H1 (cell line): ENCODE results near the gene B4GALNT3. TPM values are rescaled to one million over a fixed set of nuclear protein-coding genes. Genes with fewer than 3 reads are reported as not detected.

ENCODE experiments used
- CTCF ChIA-PET: fragments of 300-600 bp; sonication (Branson Sonifier 250); formaldehyde crosslinking; loops from one replicate; lab custom pipeline; 2021; ENCODE audit not compliant: partially characterized antibody; lab: Charles Lee
- POLR2A ChIA-PET: fragments of 300-600 bp; sonication (Branson Sonifier 250); formaldehyde crosslinking; loops from one replicate; lab custom pipeline; 2021; ENCODE audit warnings: inconsistent platforms; ENCODE audit not compliant: partially characterized antibody; lab: Charles Lee
- DNase-seq, 2 experiments: peaks; one replicate each; pipeline versions ENCODE4 v3.0.0 to v3.0.0-alpha.2; 2010 to 2022; ENCODE audit warnings: low spot score in 2 of 2, low read depth in 1 of 2, mixed read lengths in 1 of 2
- FAIRE-seq: peaks from 2 replicates; lab custom pipeline; 2011; peaks lifted over from hg19 to GRCh38; lab: Jason Lieb, UNC
- H2AFZ ChIP-seq: 2 replicates; pipeline ENCODE4 v1.8.1; 2012; ENCODE audit warnings: low read length, inconsistent platforms
- H2AK5ac ChIP-seq: 2 replicates; pipeline ENCODE4 v1.6.1; 2013; ENCODE audit warnings: low read depth, low read length
- H2BK120ac ChIP-seq: replicated peaks from 2 replicates; pipeline ENCODE3; 2013; ENCODE audit warnings: low read depth, low read length, inconsistent platforms
- H2BK12ac ChIP-seq: 2 replicates; pipeline ENCODE4 v1.6.1; 2013; ENCODE audit warnings: low read depth, low read length
- H2BK15ac ChIP-seq: 2 replicates; pipeline ENCODE4 v1.6.1; 2013; ENCODE audit warnings: low read length
- H2BK20ac ChIP-seq: 2 replicates; pipeline ENCODE4 v1.6.1; 2013; ENCODE audit warnings: low read length
- H2BK5ac ChIP-seq: 2 replicates; pipeline ENCODE4 v1.6.1; 2013; ENCODE audit warnings: low read depth, low read length
- H3K14ac ChIP-seq: 2 replicates; pipeline ENCODE4 v1.6.1; 2013; ENCODE audit warnings: inconsistent platforms; ENCODE audit not compliant: insufficient read length
- H3K18ac ChIP-seq: 2 replicates; pipeline ENCODE4 v1.6.1; 2013; ENCODE audit warnings: low read length; ENCODE audit errors: extremely low read depth
- H3K23ac ChIP-seq: 2 replicates; pipeline ENCODE4 v1.6.1; 2013; ENCODE audit warnings: inconsistent platforms; ENCODE audit not compliant: insufficient read length
- H3K23me2 ChIP-seq: 2 replicates; pipeline ENCODE4 v1.6.1; 2013; ENCODE audit warnings: low read depth, low read length
- H3K27ac ChIP-seq: 2 replicates; pipeline ENCODE4 v1.6.1; 2011; ENCODE audit warnings: low read depth, low read length, inconsistent platforms
- H3K27me3 ChIP-seq, 4 experiments: replicated peaks in 1 of 4; 1 replicate in 1 of 4; 2 replicates in 3 of 4; pipeline versions ENCODE4 v1.6.1 to v1.8.1; 2011 to 2013; ENCODE audit warnings: low read length in 3 of 4, mild to moderate bottlenecking in 3 of 4, inconsistent platforms in 2 of 4, mixed read lengths in 2 of 4, moderate library complexity in 1 of 4; ENCODE audit not compliant: control insufficient read depth in 3 of 4, insufficient read depth in 3 of 4; ENCODE audit errors: extremely low read depth in 1 of 4
- H3K36me3 ChIP-seq, 4 experiments: 2 replicates each; pipeline versions ENCODE4 v1.6.1 to v1.8.1; 2011 to 2013; ENCODE audit warnings: mild to moderate bottlenecking in 4 of 4, low read length in 3 of 4, moderate library complexity in 2 of 4, control low read depth in 1 of 4, inconsistent platforms in 1 of 4; ENCODE audit not compliant: insufficient read depth in 4 of 4, control insufficient read depth in 2 of 4
- H3K4ac ChIP-seq: replicated peaks from 2 replicates; pipeline ENCODE3; 2013; ENCODE audit warnings: low read length, low read depth, mixed read lengths, inconsistent platforms; ENCODE audit not compliant: insufficient read length
- H3K4me1 ChIP-seq, 4 experiments: replicated peaks in 1 of 4; 1 replicate in 1 of 4; 2 replicates in 3 of 4; pipeline versions ENCODE4 v1.6.1 to v1.8.1; 2011 to 2013; ENCODE audit warnings: low read length in 3 of 4, inconsistent platforms in 2 of 4, mixed read lengths in 1 of 4; ENCODE audit not compliant: insufficient read depth in 4 of 4, control insufficient read depth in 3 of 4
- H3K4me2 ChIP-seq, 2 experiments: 2 replicates each; pipeline versions ENCODE4 v1.6.1 to v1.8.1; 2011 to 2013; ENCODE audit warnings: low read depth in 2 of 2, low read length in 2 of 2, control low read depth in 1 of 2, inconsistent platforms in 1 of 2, mild to moderate bottlenecking in 1 of 2; ENCODE audit not compliant: insufficient read depth in 1 of 2
- H3K4me3 ChIP-seq, 4 experiments: fragments of 200-600, 300-600 bp in 1 of 4; sonication (generic), shearing (Covaris generic), sonication (Bioruptor Twin) in 1 of 4; 2 replicates each; pipeline versions ENCODE4 v1.5.1 to v1.8.1; 2011 to 2016; ENCODE audit warnings: low read length in 4 of 4, low read depth in 3 of 4, control low read depth in 2 of 4, inconsistent platforms in 2 of 4, mild to moderate bottlenecking in 2 of 4, mixed read lengths in 1 of 4, moderate library complexity in 1 of 4; ENCODE audit not compliant: insufficient read depth in 2 of 4; ENCODE audit errors: extremely low read depth in 1 of 4
- H3K56ac ChIP-seq: replicated peaks from 2 replicates; pipeline ENCODE3; 2013; ENCODE audit warnings: low read depth, mild to moderate bottlenecking, mixed read lengths, low read length, inconsistent platforms; ENCODE audit not compliant: insufficient read length
- H3K79me1 ChIP-seq: 2 replicates; pipeline ENCODE4 v1.6.1; 2013; ENCODE audit warnings: low read depth, low read length, control low read depth
- H3K79me2 ChIP-seq, 2 experiments: 2 replicates each; pipeline versions ENCODE4 v1.6.1 to v1.8.1; 2012 to 2013; ENCODE audit warnings: low read length in 2 of 2, mild to moderate bottlenecking in 2 of 2, inconsistent platforms in 1 of 2; ENCODE audit not compliant: insufficient read depth in 2 of 2, control insufficient read depth in 1 of 2
- H3K9ac ChIP-seq, 4 experiments: replicated peaks in 1 of 4; 1 replicate in 1 of 4; 2 replicates in 3 of 4; pipeline versions ENCODE4 v1.6.1 to v1.8.1; 2011 to 2013; ENCODE audit warnings: low read depth in 3 of 4, low read length in 3 of 4, control low read depth in 2 of 4, mild to moderate bottlenecking in 2 of 4, moderate library complexity in 2 of 4, inconsistent platforms in 1 of 4; ENCODE audit errors: extremely low read depth in 1 of 4
- H3K9me3 ChIP-seq, 2 experiments: 2 replicates each; pipeline versions ENCODE4 v1.6.1 to v1.8.1; 2012 to 2013; ENCODE audit warnings: mild to moderate bottlenecking in 2 of 2, moderate library complexity in 2 of 2, control low read depth in 1 of 2, inconsistent platforms in 1 of 2, low read depth in 1 of 2, low read length in 1 of 2, mixed read lengths in 1 of 2; ENCODE audit not compliant: insufficient read depth in 2 of 2
- H4K20me1 ChIP-seq, 2 experiments: replicated peaks in 1 of 2; 2 replicates each; pipeline versions ENCODE3 to v1.8.1; 2011 to 2013; ENCODE audit warnings: inconsistent platforms in 2 of 2, low read length in 2 of 2, mild to moderate bottlenecking in 1 of 2; ENCODE audit not compliant: insufficient read depth in 2 of 2, control insufficient read depth in 1 of 2
- H4K5ac ChIP-seq: 2 replicates; pipeline ENCODE4 v1.6.1; 2013; ENCODE audit warnings: low read length, low read depth, mixed read lengths, inconsistent platforms; ENCODE audit not compliant: insufficient read length
- H4K8ac ChIP-seq: 2 replicates; pipeline ENCODE4 v1.8.0; 2013; ENCODE audit warnings: mild to moderate bottlenecking, moderate library complexity, low read length, inconsistent platforms; ENCODE audit not compliant: insufficient read depth; ENCODE audit errors: extremely low read depth
- H4K91ac ChIP-seq: replicated peaks from 2 replicates; pipeline ENCODE3; 2013; ENCODE audit warnings: low read length, mixed read lengths, inconsistent platforms; ENCODE audit not compliant: insufficient read length
- ASH2L ChIP-seq: fragments of 200-600, 300-600 bp; sonication (generic); IDR thresholded peaks from one replicate; pipeline ENCODE4 v1.7.1; 2017; ENCODE audit warnings: low read length
- CBX5 ChIP-seq: fragments of 300-800, 300-1000 bp; sonication (generic); IDR thresholded peaks from 2 replicates; pipeline ENCODE4 v1.7.1; 2016; ENCODE audit warnings: antibody characterized with exemption, low read length, low read depth
- PHF8 ChIP-seq: fragments of 200-600 bp; sonication (generic); conservative IDR thresholded peaks from 2 replicates; pipeline ENCODE4 v1.7.1; 2012; ENCODE audit warnings: low read depth, mild to moderate bottlenecking, inconsistent platforms, low read length, moderate library complexity
- POLR2A ChIP-seq, 2 experiments: IDR thresholded peaks; 1 replicate in 1 of 2; 2 replicates in 1 of 2; pipeline ENCODE4 v1.6.1; 2011; ENCODE audit warnings: low read depth in 2 of 2, low read length in 2 of 2, mild to moderate bottlenecking in 2 of 2; ENCODE audit errors: control extremely low read depth in 1 of 2
- POLR2AphosphoS5 ChIP-seq: IDR thresholded peaks from 2 replicates; pipeline ENCODE4 v1.6.1; 2011; ENCODE audit warnings: low read depth, low read length
- RFX5 ChIP-seq: IDR thresholded peaks from 2 replicates; pipeline ENCODE4 v1.6.1; 2011; ENCODE audit warnings: low read depth, low read length, improper control_type of control experiment, borderline replicate concordance
- SIN3A ChIP-seq, 2 experiments: IDR thresholded peaks in 1 of 2; conservative IDR thresholded peaks in 1 of 2; 2 replicates each; pipeline ENCODE4 v1.6.1; 2011 to 2012; ENCODE audit warnings: low read length in 2 of 2, improper control_type of control experiment in 1 of 2, low read depth in 1 of 2, mild to moderate bottlenecking in 1 of 2
- TBP ChIP-seq: IDR thresholded peaks from 2 replicates; pipeline ENCODE4 v1.6.1; 2011; ENCODE audit warnings: low read depth, low read length, improper control_type of control experiment
- YY1 ChIP-seq: IDR thresholded peaks from 2 replicates; pipeline ENCODE4 v1.6.1; 2011; ENCODE audit warnings: low read depth, mild to moderate bottlenecking, low read length
- WGBS, 2 experiments: shearing (Covaris generic) in 1 of 2; methylation state at CpG; one replicate each; pipeline versions ENCODE4 v1.1.6 to v1.1.7; 2013 to 2015; ENCODE audit warnings: low lambda C conversion rate in 2 of 2, mixed read lengths in 2 of 2, inconsistent platforms in 1 of 2, low coverage in 1 of 2, missing lambda C conversion rate in 1 of 2; ENCODE audit not compliant: insufficient replicate concordance in 2 of 2, insufficient coverage in 1 of 2, insufficient read length in 1 of 2; ENCODE audit errors: extremely low coverage in 1 of 2, missing lambda C conversion rate in 1 of 2; 5-methylcytosine and 5-hydroxymethylcytosine counted together
- polyA plus RNA-seq, 7 experiments: library from polyadenylated mRNA; depleted of rRNA in 3 of 7; stranded (reverse) in 5 of 7; unstranded in 2 of 7; fragments of >200 nt in 5 of 7; fragments of 200-250 nt in 2 of 7; gene quantifications; 1 replicate in 5 of 7; 2 replicates in 1 of 7; 4 replicates in 1 of 7; pipeline versions ENCODE4 v1.2.1 to v1.2.3, GENCODE V29; 2011 to 2013; ENCODE audit warnings: missing spikeins in 2 of 7, mixed read lengths in 2 of 7
- total RNA-seq: library from RNA; stranded (reverse); fragmentation: NEBNext Ultra II Directional; extraction: Animal tissue kit (Norgen Biotek cat#: 25700); gene quantifications from 2 replicates; pipeline ENCODE4 v1.2.1, GENCODE V29; 2021
- TF ChIP-seq, protein P1 (sequence below): IDR thresholded peaks from 2 replicates; pipeline ENCODE4 v1.6.1; 2012; ENCODE audit warnings: inconsistent platforms
- TF ChIP-seq, protein P2 (sequence below): IDR thresholded peaks from 2 replicates; pipeline ENCODE4 v1.6.1; 2011; ENCODE audit warnings: low read length, improper control_type of control experiment
- TF ChIP-seq, protein P3 (sequence below): IDR thresholded peaks from 2 replicates; pipeline ENCODE4 v1.6.1; 2011; ENCODE audit warnings: low read depth, mild to moderate bottlenecking, low read length; ENCODE audit not compliant: insufficient read depth

The B4GALNT3 gene
- total and polyA plus RNA-seq, 2 of the 8 experiments (the other 6 are each of a cell fraction or from before 2014, with no cell fraction given): 12.5 to 20.3 TPM

DNA sequence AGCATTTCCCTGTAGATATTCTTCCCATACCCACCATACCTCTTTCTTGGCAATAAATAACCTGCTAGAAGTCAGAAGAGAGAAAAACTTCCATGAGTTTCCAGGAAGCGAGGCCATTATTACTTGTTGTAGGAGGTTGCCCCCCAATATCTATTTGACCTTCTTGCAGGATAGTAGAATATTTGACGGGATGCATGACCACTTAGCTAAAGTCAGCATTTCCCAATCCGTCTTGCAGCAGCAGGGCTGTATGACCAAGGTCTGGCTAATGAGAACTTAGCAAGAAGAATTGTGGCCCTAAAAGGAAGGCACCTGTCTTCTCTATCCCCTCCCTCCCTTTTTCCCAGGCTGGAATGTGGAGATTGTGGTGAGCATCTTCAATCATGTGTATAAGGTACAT lies 152.0 kb downstream of the B4GALNT3 start:
- no peak overlapping the region for H3K4me3 ChIP-seq
- no peak overlapping the region for H2BK12ac ChIP-seq
- H2BK15ac ChIP-seq: no peak overlapping the region
- no peaks in the 10 kb centered on the region for H3K79me2 ChIP-seq
- no peak overlapping the region for H4K91ac ChIP-seq
- H3K9me3 ChIP-seq: no peaks in the 10 kb centered on the region
- no peak overlapping the region for H2BK120ac ChIP-seq
- no peaks in the 10 kb centered on the region for H3K4me1 ChIP-seq
- no peaks in the 10 kb centered on the region for H3K36me3 ChIP-seq
- H3K27ac ChIP-seq: no peak overlapping the region
- no peaks in the 10 kb centered on the region for H4K20me1 ChIP-seq
- no peak overlapping the region for H3K14ac ChIP-seq
- no peak overlapping the region for H3K56ac ChIP-seq
- H2BK20ac ChIP-seq: no peak overlapping the region
- no peak overlapping the region for H2BK5ac ChIP-seq
- no peak overlapping the region for H3K9ac ChIP-seq
- FAIRE-seq (no peak), DNase-seq (no peak)
- POLR2A ChIA-PET: no interaction called here
- no peaks in the 10 kb centered on the region for H3K79me1 ChIP-seq
- CTCF ChIA-PET: interaction anchor here (0.5 to 1.4 kb wide), 6 partner anchors 10 to 242 kb away, joined by 3 to 4 read pairs (median 3); no protein-coding TSS in a partner anchor
- H3K23ac ChIP-seq: no peak overlapping the region
- H2AFZ ChIP-seq: no peak overlapping the region
- H3K4me2 ChIP-seq: no peak overlapping the region
- no peaks in the 10 kb centered on the region for H3K23me2 ChIP-seq
- no peak overlapping the region for H4K5ac ChIP-seq
- WGBS, 2 experiments: 92% methylated on average over 3 of the region's 3 CpGs; no CpG with 5 or more reads in 1 of the 2 experiments
- no peak overlapping the region for H3K4ac ChIP-seq
- TF ChIP-seq ASH2L (no peak), TBP (no peak), POLR2A (IDR thresholded peaks at IDR 0.05; ENCODE audit: control extremely low read depth in 1 of 2, low read depth in 2 of 2, low read length in 2 of 2) (no peak), POLR2AphosphoS5 (no peak), PHF8 (no peak), RFX5 (no peak), SIN3A (conservative IDR thresholded peaks at IDR 0.05 in 1 of 2, IDR thresholded peaks at IDR 0.05 in 1 of 2; ENCODE audit: low read depth in 1 of 2, low read length in 2 of 2) (no peak), YY1 (no peak), CBX5 (no peak)
- TF ChIP-seq, protein P1, sequence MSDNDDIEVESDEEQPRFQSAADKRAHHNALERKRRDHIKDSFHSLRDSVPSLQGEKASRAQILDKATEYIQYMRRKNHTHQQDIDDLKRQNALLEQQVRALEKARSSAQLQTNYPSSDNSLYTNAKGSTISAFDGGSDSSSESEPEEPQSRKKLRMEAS: no peak
- TF ChIP-seq, protein P2, sequence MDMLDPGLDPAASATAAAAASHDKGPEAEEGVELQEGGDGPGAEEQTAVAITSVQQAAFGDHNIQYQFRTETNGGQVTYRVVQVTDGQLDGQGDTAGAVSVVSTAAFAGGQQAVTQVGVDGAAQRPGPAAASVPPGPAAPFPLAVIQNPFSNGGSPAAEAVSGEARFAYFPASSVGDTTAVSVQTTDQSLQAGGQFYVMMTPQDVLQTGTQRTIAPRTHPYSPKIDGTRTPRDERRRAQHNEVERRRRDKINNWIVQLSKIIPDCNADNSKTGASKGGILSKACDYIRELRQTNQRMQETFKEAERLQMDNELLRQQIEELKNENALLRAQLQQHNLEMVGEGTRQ: no peak
- TF ChIP-seq, protein P3, sequence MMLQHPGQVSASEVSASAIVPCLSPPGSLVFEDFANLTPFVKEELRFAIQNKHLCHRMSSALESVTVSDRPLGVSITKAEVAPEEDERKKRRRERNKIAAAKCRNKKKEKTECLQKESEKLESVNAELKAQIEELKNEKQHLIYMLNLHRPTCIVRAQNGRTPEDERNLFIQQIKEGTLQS: no peak
- no peaks in the 10 kb centered on the region for H3K27me3 ChIP-seq
- no peak overlapping the region for H4K8ac ChIP-seq
- no peak overlapping the region for H2AK5ac ChIP-seq
- H3K18ac ChIP-seq: no peak overlapping the region
